GM20000 (cell line): ENCODE data around the gene ZNF521.

Experiments
- DNase-seq: peaks from one replicate; pipeline ENCODE4 v3.0.0; 2012; ENCODE audit warnings: low spot score
- TF ChIP-seq, protein P1 (sequence below): IDR thresholded peaks from 2 replicates; pipeline ENCODE4 v1.5.1; 2012; ENCODE audit warnings: mild to moderate bottlenecking, control low read depth; ENCODE audit errors: extremely low read depth, missing control alignments

ZNF521 gene

GRCh38 chr18:25099895-25100294, 252.1 kb downstream of the ZNF521 start:
- no peak for DNase-seq

GRCh38 chr18:25097569-25098056, 254.4 kb downstream of the ZNF521 start:
- DNase-seq, result no peak

More at GRCh38 chr18:25099895-25100294, 252.1 kb downstream of the ZNF521 start:
- TF ChIP-seq, protein P1, sequence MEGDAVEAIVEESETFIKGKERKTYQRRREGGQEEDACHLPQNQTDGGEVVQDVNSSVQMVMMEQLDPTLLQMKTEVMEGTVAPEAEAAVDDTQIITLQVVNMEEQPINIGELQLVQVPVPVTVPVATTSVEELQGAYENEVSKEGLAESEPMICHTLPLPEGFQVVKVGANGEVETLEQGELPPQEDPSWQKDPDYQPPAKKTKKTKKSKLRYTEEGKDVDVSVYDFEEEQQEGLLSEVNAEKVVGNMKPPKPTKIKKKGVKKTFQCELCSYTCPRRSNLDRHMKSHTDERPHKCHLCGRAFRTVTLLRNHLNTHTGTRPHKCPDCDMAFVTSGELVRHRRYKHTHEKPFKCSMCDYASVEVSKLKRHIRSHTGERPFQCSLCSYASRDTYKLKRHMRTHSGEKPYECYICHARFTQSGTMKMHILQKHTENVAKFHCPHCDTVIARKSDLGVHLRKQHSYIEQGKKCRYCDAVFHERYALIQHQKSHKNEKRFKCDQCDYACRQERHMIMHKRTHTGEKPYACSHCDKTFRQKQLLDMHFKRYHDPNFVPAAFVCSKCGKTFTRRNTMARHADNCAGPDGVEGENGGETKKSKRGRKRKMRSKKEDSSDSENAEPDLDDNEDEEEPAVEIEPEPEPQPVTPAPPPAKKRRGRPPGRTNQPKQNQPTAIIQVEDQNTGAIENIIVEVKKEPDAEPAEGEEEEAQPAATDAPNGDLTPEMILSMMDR, result no peak

GRCh38 chr18:25097057-25097456, 254.9 kb downstream of the ZNF521 start:
- no peak for DNase-seq

More at GRCh38 chr18:25097569-25098056, 254.4 kb downstream of the ZNF521 start:
- TF ChIP-seq, protein P1, result no peak

DNA sequence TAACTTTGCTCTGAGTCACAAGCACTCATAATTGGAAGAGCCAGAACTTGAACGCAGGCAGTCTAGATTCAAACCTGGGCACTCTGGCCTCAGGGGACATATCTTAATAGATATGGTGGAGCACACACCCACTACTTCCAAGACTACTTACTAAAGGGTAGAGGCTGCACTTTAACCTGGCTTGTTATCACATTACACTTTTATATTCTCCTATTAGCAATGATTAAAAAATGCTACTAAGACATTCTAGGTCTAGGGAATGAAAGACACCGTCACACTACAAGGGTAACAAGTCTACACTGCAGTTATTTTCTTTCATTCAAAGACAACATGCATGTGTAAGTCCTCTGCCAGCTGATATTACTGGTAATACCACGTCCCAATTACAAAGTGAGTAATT, 258.8 kb downstream of the ZNF521 start:
- DNase-seq, result no peak
- TF ChIP-seq, protein P1, result no peak

More at GRCh38 chr18:25097057-25097456, 254.9 kb downstream of the ZNF521 start:
- TF ChIP-seq, protein P1, result no peak

- TF ChIP-seq, protein P1, result no peak
These were observed 262.5 kb downstream of the ZNF521 start for GRCh38 chr18:25089470-25089869.

DNA sequence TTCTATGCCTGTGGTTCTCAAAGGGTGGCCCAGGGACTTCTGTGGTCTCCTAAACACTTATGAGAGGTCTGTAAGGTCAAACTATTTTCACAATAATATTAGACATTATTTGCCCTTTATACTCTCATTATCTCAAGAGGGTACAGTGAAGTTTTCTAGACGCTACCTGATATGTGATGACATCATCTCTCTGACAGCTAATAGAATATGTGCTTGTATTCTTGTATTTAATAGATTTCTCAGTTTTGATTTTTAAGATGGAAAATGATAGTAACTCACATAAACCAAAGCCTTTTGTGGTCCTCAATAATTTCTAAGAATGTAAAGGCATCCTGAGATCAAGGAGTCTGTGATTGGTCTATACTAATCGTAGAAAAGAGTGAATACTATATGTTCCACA, 265.1 kb downstream of the ZNF521 start:
- TF ChIP-seq, protein P1, result no peak
- DNase-seq, result no peak

More at GRCh38 chr18:25089470-25089869, 262.5 kb downstream of the ZNF521 start:
- DNase-seq, result no peak

- TF ChIP-seq, protein P1, result no peak
- DNase-seq, result no peak
These were observed 271.0 kb downstream of the ZNF521 start for GRCh38 chr18:25081001-25081400.
